GM12865 (cell line): ENCODE results near the gene KRTAP24-1.

ENCODE experiments used
- DNase-seq: peaks from one replicate; pipeline ENCODE4 v3.0.0; 2010; ENCODE audit warnings: low read depth
- H3K4me3 ChIP-seq: 2 replicates; pipeline ENCODE4 v1.5.1; 2011; ENCODE audit warnings: mild to moderate bottlenecking, low read depth, low read length, control low read depth
- CTCF ChIP-seq: IDR thresholded peaks from 2 replicates; pipeline ENCODE4 v1.5.1; 2011; ENCODE audit warnings: low read length, control low read depth, low read depth, inconsistent platforms; ENCODE audit not compliant: insufficient read depth; ENCODE audit errors: missing control alignments

KRTAP24-1 gene, protein sequence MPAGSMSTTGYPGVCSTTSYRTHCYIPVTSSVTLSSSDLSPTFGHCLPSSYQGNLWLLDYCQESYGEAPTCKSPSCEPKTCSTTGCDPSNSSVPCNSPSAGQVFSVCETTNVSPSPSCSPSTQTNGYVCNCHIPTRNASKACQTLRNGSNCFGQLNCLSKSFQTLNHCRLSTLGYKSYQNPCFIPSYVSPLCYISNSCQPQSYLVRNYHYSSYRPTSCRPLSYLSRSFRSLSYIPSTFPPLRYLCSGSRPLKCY

GRCh38 chr21:30282850-30283249 is at the start of gene KRTAP24-1:
Gene KRTAP24-1 (minus strand): TSS chr21:30282950. CDS start chr21:30282932, 18 bp downstream.
- DNase-seq: no peak
- H3K4me3 ChIP-seq: no peak within 1 kb of the TSS
- no peak for TF ChIP-seq CTCF

GRCh38 chr21:30329203-30329875 is 46.6 kb upstream of the KRTAP24-1 start:
- H3K4me3 ChIP-seq: no peak overlapping the region
- DNase-seq: no peak
- TF ChIP-seq CTCF: no peak

- no peak for DNase-seq
- TF ChIP-seq CTCF: no peak
- H3K4me3 ChIP-seq: no peak overlapping the region
These were observed 43.6 kb upstream of the KRTAP24-1 start for GRCh38 chr21:30326390-30326789.

DNA sequence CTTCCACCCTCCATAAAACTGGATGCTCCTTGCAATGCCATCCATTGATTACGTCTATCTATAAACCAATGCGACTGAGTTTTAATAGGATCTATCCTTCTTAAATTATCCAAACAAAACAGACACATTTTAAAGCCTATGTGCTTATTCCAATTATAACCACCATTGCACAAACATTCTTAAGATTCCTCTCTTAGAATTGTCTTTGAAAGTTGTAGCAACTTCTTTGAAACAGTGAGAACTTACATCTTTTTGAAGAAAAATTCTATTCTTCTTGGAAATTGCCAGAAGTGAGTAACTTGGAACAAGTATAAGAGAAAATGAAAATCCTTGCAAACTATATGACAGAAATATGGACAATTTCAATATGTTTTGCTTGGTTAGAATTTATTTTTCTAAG is 37.5 kb upstream of the KRTAP24-1 start, which contains the start of gene KRTAP26-1:
Gene KRTAP26-1 (minus strand): TSS at position 101 of the 400 bp plus-strand sequence. CDS start 280 bp downstream, outside the sequence.
- no peak for DNase-seq
- TF ChIP-seq CTCF: no peak
- no peak within 1 kb of the TSS for H3K4me3 ChIP-seq

DNA sequence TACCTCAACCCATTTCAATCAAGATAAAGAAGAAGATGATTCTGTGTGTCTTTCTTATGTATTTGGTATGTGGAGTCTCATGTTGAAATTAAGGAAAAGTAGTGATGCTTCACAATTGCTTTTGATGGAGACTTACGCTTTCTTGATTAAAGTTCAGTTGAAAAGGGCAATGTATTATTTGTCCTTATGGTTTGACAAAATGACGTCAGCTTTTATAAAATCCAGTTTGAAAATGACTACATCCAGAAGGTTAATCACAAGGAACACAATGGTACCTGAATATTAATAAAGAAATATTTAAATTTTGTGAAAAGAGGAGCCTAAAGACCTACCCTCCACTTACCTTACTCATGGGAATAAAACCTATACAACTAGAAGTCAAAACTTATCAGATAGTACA is 33.0 kb upstream of the KRTAP24-1 start:
- TF ChIP-seq CTCF: no peak
- DNase-seq: no peak

GRCh38 chr21:30306884-30307283 is 24.1 kb upstream of the KRTAP24-1 start:
- TF ChIP-seq CTCF: no peak
- H3K4me3 ChIP-seq: no peak overlapping the region
- no peak for DNase-seq

More for the DNA sequence above, 33.0 kb upstream of the KRTAP24-1 start:
- no peak overlapping the region for H3K4me3 ChIP-seq

DNA sequence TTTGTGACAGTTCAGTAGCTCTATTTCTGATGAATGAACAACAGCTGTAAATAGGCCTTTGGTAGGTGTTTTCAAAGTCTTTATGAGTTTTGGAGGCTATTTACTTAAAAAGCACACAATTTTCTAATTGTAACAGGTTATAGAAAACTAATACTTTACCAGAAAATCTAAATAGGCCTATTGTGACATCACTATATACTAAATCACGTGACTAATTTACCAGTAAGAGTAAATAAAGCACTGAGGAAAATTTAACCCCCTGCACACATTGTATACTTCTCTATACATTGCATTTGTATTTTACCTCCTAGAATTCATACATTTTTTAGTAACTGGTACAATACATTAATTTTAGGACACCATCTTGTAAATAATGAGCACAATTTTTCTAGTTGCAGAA is 22.4 kb upstream of the KRTAP24-1 start:
- TF ChIP-seq CTCF: no peak
- H3K4me3 ChIP-seq: no peak overlapping the region
- DNase-seq: no peak
